CD14-positive monocyte (primary cell): ENCODE data around the gene OR6Q1. TPM values are rescaled to one million over a fixed set of nuclear protein-coding genes. Genes with fewer than 3 reads are reported as not detected.

ENCODE experiments used
- DNase-seq, 3 donors: peaks; one replicate each; pipeline ENCODE4 v3.0.0-alpha.2; 2011 to 2022
- H2AFZ ChIP-seq: 2 replicates; pipeline ENCODE4 v1.6.0; 2012; ENCODE audit warnings: mild to moderate bottlenecking, low read depth, low read length, inconsistent platforms; ENCODE audit not compliant: insufficient read depth, poor library complexity, severe bottlenecking
- H3K27ac ChIP-seq, 2 donors: 1 replicate in 1 of 2; 2 replicates in 1 of 2; pipeline ENCODE4 v1.5.1; 2012 to 2013; ENCODE audit warnings: low read length in 2 of 2, control low read depth in 1 of 2, inconsistent platforms in 1 of 2, low read depth in 1 of 2, mild to moderate bottlenecking in 1 of 2
- H3K27me3 ChIP-seq, 2 donors: one replicate each; pipeline versions ENCODE4 v1.6.0 to v1.6.1; 2011 to 2013; ENCODE audit warnings: low read length in 2 of 2; ENCODE audit not compliant: control insufficient read depth in 2 of 2, insufficient read depth in 2 of 2
- H3K36me3 ChIP-seq, 2 donors: replicated peaks in 1 of 2; 1 replicate in 1 of 2; 2 replicates in 1 of 2; pipeline versions ENCODE4 v1.5.1 to v1.6.1; 2012 to 2013; ENCODE audit warnings: low read length in 2 of 2, control low read depth in 1 of 2, inconsistent platforms in 1 of 2, mild to moderate bottlenecking in 1 of 2; ENCODE audit not compliant: insufficient read depth in 2 of 2, control insufficient read depth in 1 of 2
- H3K4me1 ChIP-seq, 2 donors: 1 replicate in 1 of 2; 2 replicates in 1 of 2; pipeline versions ENCODE4 v1.5.1 to v1.6.1; 2012 to 2013; ENCODE audit warnings: low read length in 2 of 2, control low read depth in 1 of 2, inconsistent platforms in 1 of 2, mild to moderate bottlenecking in 1 of 2, moderate library complexity in 1 of 2; ENCODE audit not compliant: insufficient read depth in 2 of 2, control insufficient read depth in 1 of 2
- H3K4me2 ChIP-seq: replicated peaks from 2 replicates; pipeline ENCODE3; 2012; ENCODE audit warnings: low read length, moderate library complexity, mild to moderate bottlenecking; ENCODE audit not compliant: poor library complexity, severe bottlenecking; ENCODE audit errors: extremely low read depth
- H3K4me3 ChIP-seq, 3 experiments: fragments of 200-600 bp in 1 of 3; sonication (generic) in 1 of 3; replicated peaks in 1 of 3; 1 replicate in 2 of 3; 2 replicates in 1 of 3; pipeline ENCODE4 v1.5.1; 2011 to 2013; ENCODE audit warnings: low read length in 3 of 3, mild to moderate bottlenecking in 3 of 3, control low read depth in 2 of 3, low read depth in 2 of 3, inconsistent platforms in 1 of 3, moderate library complexity in 1 of 3
- H3K79me2 ChIP-seq: 2 replicates; pipeline ENCODE4 v1.6.0; 2012; ENCODE audit warnings: mild to moderate bottlenecking, control low read depth, inconsistent platforms, low read length, moderate library complexity; ENCODE audit not compliant: insufficient read depth
- H3K9ac ChIP-seq: 2 replicates; pipeline ENCODE4 v1.6.0; 2017; ENCODE audit warnings: low read length, mild to moderate bottlenecking; ENCODE audit not compliant: insufficient read depth, poor library complexity, severe bottlenecking
- H3K9me3 ChIP-seq, 2 donors: replicated peaks in 1 of 2; 1 replicate in 1 of 2; 2 replicates in 1 of 2; pipeline versions ENCODE4 v1.5.1 to v1.6.1; 2012 to 2013; ENCODE audit warnings: low read length in 2 of 2, control low read depth in 1 of 2; ENCODE audit not compliant: control insufficient read depth in 1 of 2, insufficient read depth in 1 of 2
- H4K20me1 ChIP-seq: 2 replicates; pipeline ENCODE4 v1.6.0; 2012; ENCODE audit warnings: mild to moderate bottlenecking, low read length, control low read depth, moderate library complexity; ENCODE audit not compliant: insufficient read depth
- H3K27ac Mint-ChIP-seq, 7 donors: one replicate each; pipeline ENCODE4 v1.8.0; 2020; ENCODE audit warnings: mild to moderate bottlenecking in 7 of 7, mixed read lengths in 7 of 7, moderate library complexity in 6 of 7, inconsistent platforms in 2 of 7
- H3K27me3 Mint-ChIP-seq, 3 donors: one replicate each; pipeline ENCODE4 v1.8.0; 2021 to 2022; ENCODE audit warnings: low read depth in 3 of 3, mild to moderate bottlenecking in 3 of 3, mixed read lengths in 3 of 3, moderate library complexity in 3 of 3, inconsistent platforms in 1 of 3
- H3K36me3 Mint-ChIP-seq, 2 donors: one replicate each; pipeline ENCODE4 v1.8.0; 2020; ENCODE audit warnings: mixed read lengths in 2 of 2, inconsistent platforms in 1 of 2, mild to moderate bottlenecking in 1 of 2
- H3K4me1 Mint-ChIP-seq: one replicate; pipeline ENCODE4 v1.8.0; 2020; ENCODE audit warnings: mild to moderate bottlenecking, mixed read lengths
- H3K4me3 Mint-ChIP-seq, 2 donors: one replicate each; pipeline ENCODE4 v1.8.0; 2020; ENCODE audit warnings: mild to moderate bottlenecking in 2 of 2, mixed read lengths in 2 of 2, moderate library complexity in 1 of 2
- H3K9me3 Mint-ChIP-seq, 7 donors: one replicate each; pipeline ENCODE4 v1.8.0; 2020 to 2022; ENCODE audit warnings: mixed read lengths in 7 of 7, mild to moderate bottlenecking in 6 of 7, moderate library complexity in 6 of 7, inconsistent platforms in 2 of 7
- CTCF ChIP-seq: fragments of 200-600 bp; IDR thresholded peaks from one replicate; pipeline ENCODE4 v1.8.0; 2022; ENCODE audit warnings: antibody characterized with exemption, mild to moderate bottlenecking
- WGBS: methylation state at CpG from one replicate; pipeline ENCODE4 v1.1.5; 2013; ENCODE audit warnings: missing lambda C conversion rate; ENCODE audit not compliant: insufficient coverage; 5-methylcytosine and 5-hydroxymethylcytosine counted together
- intact Hi-C, 2 donors: fragments of 100-400 bp; cut with micrococcal nuclease; formaldehyde crosslinking; loops; one replicate each; pipeline versions ENCODE4 v1.15.0 to v1.15.1; 2023
- polyA plus RNA-seq, 3 donors: library from polyadenylated mRNA; depleted of rRNA in 1 of 3; unstranded in 2 of 3; stranded (reverse) in 1 of 3; fragments of 300-500 nt in 2 of 3; fragments of >200 nt in 1 of 3; fragmentation: Illumina TruSeq in 2 of 3; gene quantifications; 1 replicate in 2 of 3; 2 replicates in 1 of 3; pipeline ENCODE4 v1.2.3, GENCODE V29; 2012 to 2021

Gene OR6Q1
- polyA plus RNA-seq, 3 donors = not detected

DNA sequence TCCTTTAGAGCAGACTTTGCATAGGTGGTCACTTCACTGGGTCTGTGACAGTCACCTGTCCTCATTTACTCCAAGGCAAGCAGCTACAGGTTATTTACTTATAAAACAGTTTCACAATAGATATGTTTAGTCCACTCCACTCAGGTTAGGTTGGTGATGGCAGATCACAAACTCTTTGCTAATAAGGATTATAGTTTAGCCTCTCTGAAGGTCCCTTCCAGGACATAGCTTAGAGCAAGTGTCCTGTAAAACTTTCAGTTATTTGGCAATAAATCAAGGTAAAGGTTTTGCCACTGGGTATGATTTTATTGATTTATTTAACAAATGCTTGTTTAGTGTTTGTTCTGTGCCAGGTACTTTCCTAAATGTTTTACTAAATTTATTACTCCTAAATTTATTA lies 8.8 kb downstream of the OR6Q1 start:
- Histone ChIP-seq H3K36me3 (no peaks in the 10 kb centered on the region), H3K4me3 (no peak overlapping the region), H3K79me2 (no peaks in the 10 kb centered on the region), H3K27ac (no peak overlapping the region), H3K9me3 (peaks cover 6 to 8% of the 10 kb centered on the region in 2 donors), H3K27me3 (no peaks in the 10 kb centered on the region), H3K9ac (no peak overlapping the region), H3K4me1 (no peaks in the 10 kb centered on the region), H3K4me2 (no peak overlapping the region), H4K20me1 (no peaks in the 10 kb centered on the region), H2AFZ (no peak overlapping the region)
- no peak overlapping the region for H3K4me3 Mint-ChIP-seq
- no peak overlapping the region for H3K27ac Mint-ChIP-seq
- peaks cover 0 to 2% (median 2%) of the 10 kb centered on the region in 3 donors for H3K27me3 Mint-ChIP-seq
- peaks cover 3 to 14% (median 6%) of the 10 kb centered on the region in 7 donors for H3K9me3 Mint-ChIP-seq
- no peaks in the 10 kb centered on the region for H3K36me3 Mint-ChIP-seq
- intact Hi-C loops = no loop called here
- H3K4me1 Mint-ChIP-seq = no peaks in the 10 kb centered on the region
- DNase-seq = no peak
- no peak for TF ChIP-seq CTCF

DNA sequence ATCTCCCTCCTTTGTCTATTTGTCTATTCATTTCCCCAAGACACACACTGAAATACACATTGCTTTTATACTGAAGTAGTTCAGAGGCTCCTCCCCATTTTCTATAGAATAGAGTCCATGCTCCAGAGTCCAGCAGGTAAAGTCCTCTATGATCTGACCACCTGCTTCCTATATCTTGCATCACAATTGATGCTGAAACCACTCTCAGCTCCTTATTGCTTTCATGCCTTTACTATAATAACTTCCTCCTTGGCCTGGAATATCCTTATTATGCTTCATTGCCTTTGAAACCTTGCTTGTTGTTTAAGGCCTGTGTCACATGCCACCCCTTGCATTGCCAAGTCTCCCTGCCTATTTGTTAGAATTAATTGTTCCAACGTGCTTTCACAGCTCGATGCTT lies 12.6 kb downstream of the OR6Q1 start:
- H3K4me3 ChIP-seq = no peak overlapping the region
- no peak overlapping the region for H2AFZ ChIP-seq
- intact Hi-C loops = no loop called here
- no peaks in the 10 kb centered on the region for H3K27me3 ChIP-seq
- no peak overlapping the region for H3K4me2 ChIP-seq
- no peak overlapping the region for H3K9ac ChIP-seq
- peaks cover 0 to 2% (median 0%) of the 10 kb centered on the region in 3 donors for H3K27me3 Mint-ChIP-seq
- H3K36me3 Mint-ChIP-seq = no peaks in the 10 kb centered on the region
- peaks cover 0 to 11% (median 4%) of the 10 kb centered on the region in 7 donors for H3K9me3 Mint-ChIP-seq
- no peak for TF ChIP-seq CTCF
- no peaks in the 10 kb centered on the region for H3K79me2 ChIP-seq
- WGBS = no CpG with 5 or more reads among the region's 2 CpGs
- no peak for DNase-seq
- peaks cover 0 to 6% of the 10 kb centered on the region in 2 donors for H3K9me3 ChIP-seq
- H3K36me3 ChIP-seq = no peaks in the 10 kb centered on the region
- H3K4me1 Mint-ChIP-seq = no peaks in the 10 kb centered on the region
- no peaks in the 10 kb centered on the region for H3K4me1 ChIP-seq
- no peak overlapping the region for H3K27ac Mint-ChIP-seq
- H3K4me3 Mint-ChIP-seq = no peak overlapping the region
- no peaks in the 10 kb centered on the region for H4K20me1 ChIP-seq
- H3K27ac ChIP-seq = no peak overlapping the region
